HG02885 (cell line): Measurements from ENCODE around the gene ENDOV.

Experiments
- ATAC-seq: cut with Tn5 transposase; IDR thresholded peaks from one replicate; pipeline ENCODE4 v1.9.1; 2021; ENCODE audit warnings: mild to moderate bottlenecking; ENCODE audit not compliant: unreplicated experiment, poor library complexity

Gene ENDOV

GRCh38 chr17:80429356-80430275, 14.6 kb downstream of the ENDOV start:
- ATAC-seq: no peak

DNA sequence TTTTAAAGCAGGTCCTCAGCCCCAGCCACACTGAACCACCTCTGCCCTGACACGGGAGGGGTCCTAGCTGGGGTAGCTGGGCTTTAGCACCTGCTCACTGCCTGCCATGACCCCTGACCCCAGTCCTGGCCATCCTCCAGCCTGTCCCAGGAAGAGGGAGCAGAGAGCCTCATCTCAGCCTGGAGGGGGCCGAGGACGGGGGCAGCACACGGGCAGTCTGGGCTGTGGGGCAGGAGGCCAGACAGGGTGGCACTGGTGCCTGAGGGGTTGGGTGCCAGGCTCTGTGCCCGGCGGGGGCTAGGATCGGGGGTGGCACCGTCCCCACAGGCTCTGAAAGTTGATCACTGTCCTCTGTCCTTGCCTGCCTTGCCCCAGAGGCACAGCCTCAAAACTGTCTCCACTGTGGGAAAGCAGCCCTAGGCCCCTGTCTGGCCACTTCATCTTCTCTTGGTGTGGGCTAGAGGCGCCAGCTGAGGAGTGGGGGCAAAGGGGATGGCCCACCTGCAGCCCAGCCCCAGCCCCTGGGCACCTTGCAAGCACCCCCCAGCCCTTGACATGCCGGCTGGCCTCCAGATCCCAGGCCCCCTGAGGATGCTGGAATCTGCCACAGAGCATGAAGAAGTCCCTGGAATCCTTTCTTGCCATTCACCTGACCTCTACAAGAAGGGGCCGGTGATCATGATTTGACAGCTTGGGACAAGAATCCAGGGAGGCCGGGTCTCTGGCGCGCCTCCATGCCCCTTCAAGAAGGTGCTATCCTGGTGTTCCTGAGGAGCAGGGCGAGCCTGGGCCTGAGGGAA, 15.7 kb downstream of the ENDOV start:
- no peak for ATAC-seq

DNA sequence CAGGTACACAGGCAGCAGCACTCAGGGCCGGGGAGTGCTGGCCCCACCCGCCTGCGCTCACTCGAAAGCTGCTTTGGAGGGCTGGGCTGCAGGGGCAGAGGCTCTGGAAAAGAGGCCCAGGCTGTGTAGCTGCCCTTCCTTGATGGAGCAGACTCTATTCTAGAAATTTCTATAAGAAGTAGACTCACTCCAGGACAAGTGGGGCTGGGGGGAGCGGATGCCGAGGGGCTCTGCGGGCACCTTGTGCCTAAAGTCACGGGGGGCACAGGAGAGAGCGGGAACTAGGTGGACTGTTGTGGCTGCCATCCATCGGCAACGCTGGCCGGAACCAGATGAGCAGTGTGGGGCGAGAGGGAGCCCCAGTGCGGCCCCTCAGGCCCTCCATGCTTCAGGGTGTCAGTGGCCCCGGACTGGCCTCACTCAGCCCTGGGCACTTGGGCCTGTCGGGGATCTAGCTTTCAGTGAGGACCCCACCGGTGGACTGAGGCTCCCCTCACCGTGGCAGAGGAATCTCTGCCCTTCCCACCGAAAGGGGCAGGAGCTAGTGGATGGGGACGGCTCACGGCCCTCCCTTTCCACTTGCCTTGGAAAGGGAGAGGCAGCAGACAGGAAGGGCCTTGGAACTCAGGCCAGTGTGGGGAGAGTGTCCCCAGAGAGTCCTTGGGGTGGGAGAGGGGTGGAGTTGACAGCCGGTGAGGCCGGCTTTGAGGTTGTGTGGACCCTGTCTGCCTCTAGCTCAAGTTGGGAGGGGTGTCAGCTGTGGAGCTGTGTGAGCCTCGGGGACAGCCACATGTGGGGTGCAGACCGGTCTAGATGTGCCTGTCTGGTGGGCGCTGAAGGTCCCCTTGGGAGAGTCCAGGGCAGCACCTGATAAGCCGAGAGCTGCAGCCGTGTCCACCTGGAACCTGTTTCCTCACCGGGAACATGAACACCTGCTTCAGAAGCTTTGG, 16.6 kb downstream of the ENDOV start:
- ATAC-seq: no peak

- no peak for ATAC-seq
Measured at GRCh38 chr17:80432350-80432955, 17.5 kb downstream of the ENDOV start.

DNA sequence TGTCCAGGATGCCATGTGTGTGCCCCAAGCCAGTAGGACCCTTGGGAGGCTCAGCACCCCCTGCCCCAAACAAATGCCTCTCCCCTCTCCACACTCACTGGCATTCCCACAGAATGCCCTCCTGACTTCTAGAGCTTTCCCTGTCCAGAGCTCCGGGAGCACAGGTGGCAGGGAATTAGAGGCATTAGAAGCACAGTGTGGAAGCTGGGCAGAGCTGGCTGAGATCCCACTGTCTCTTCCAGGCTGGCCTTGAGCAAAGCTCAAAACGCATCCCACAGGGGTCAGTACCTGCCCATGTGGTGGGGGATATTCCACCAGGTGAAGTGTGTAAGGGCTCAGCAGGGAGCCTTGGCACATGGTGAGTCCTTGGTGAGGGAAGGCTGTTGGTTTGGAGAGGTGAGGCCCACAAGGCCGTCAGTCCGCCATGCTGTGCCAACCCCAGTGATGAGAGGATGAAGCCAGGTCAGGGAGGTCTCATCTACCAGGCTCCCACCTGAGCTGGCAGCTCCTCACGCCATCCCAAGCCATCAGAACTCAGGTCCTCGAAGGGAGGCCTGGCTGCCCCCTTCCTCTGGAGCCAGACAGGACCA, 18.1 kb downstream of the ENDOV start:
- no peak for ATAC-seq

- no peak for ATAC-seq
Measured at GRCh38 chr17:80433916-80434666, 19.1 kb downstream of the ENDOV start.

- no peak for ATAC-seq
Measured at GRCh38 chr17:80437532-80437931, 22.6 kb downstream of the ENDOV start.

DNA sequence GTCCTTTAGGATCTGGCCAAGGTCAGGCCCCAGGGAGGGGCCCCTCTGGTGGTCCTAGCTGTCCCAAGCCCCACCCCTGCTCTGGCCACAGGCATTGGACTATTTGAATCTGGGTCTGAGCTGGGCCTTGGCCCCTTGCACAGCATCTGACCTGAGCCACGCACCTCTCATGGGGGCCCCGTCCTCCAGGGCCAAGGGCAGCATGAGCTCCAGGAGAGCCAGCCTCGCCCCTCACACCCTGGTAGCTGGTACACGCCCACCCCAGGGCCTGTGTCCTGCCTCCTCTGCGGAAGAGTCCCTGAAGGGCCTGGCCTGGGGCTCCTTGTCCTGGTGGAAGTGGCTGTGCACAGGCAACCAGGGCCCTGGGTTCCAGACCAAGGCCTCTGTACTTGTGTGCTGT, 23.8 kb downstream of the ENDOV start:
- ATAC-seq: no peak

GRCh38 chr17:80439499-80439898, 24.5 kb downstream of the ENDOV start:
- ATAC-seq: no peak

GRCh38 chr17:80441133-80441578, 26.2 kb downstream of the ENDOV start:
- no peak for ATAC-seq

DNA sequence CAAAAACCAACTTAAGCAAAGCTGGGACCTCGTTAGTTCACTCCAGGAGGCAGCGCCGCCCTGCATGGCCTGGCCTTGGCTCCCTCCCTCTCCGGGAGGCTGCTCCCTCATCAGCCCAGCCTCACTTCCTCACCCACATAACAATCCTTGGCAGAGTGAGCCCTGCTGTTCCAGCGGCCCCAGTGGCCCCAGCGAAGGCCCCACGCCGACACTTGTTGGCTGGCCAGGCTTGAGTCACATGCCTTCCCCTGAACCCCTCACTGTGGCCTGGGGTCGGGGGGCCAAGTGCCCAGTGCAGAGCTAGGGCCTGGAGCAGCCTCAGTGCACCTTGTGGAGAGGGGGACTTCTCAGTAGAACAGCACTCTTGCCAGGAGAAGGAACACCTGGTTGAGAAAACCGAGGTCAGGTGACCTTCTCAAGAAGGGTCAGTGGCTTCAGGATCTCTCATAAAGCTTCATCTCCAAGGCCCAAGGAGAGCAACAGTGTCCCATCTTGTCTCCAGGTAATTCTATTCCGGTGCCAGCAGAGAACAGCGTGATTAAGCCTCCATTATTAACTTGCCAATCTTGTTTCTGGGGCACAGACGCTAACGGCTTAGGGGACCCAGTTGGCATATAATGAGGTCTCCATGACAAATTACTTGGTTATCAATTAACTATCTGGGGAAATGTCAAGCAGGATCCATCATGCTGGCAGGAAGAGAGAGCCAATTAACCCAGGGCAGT, 26.8 kb downstream of the ENDOV start:
- no peak for ATAC-seq

- no peak for ATAC-seq
Measured at GRCh38 chr17:80442323-80442659, 27.3 kb downstream of the ENDOV start.

DNA sequence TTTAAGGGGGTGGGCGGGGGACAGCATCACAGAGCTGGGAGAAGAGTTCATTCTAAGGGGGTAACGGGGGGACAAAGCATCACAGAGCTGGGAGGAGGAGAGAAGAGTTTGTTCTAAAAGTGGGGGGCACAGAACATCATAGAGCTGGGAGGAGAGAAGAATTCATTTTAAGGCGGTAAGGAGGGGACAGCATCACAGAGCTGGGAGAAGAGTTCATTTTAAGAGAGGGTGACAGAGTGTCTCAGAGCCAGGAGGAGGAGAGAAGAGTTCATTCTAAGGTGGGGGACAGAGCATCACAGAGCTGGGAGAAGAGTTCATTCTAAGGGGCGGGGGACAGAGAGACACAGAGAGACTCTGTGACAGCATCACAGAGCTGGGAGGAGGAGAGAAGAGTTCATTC, 27.8 kb downstream of the ENDOV start:
- no peak for ATAC-seq

DNA sequence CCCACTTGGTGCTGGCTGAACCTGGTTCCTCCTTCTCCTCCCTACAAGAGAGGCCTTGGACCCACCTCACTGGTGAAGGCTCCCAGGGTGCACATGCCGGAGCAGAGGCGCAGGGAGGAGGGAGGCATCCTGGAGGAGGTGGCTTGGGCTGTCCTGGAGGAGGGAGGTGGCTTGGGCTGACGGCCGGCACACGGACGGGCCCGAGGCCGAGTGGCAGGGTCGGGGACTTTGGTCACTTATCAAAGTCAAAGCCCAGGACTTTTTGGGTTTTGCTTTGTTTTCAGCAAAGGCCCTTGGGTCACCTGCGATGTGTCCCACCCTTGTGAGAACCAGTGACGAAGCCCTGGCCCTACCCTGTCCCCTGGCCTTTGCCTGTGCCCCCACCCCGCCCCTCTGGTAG, 28.5 kb downstream of the ENDOV start:
- ATAC-seq: no peak

DNA sequence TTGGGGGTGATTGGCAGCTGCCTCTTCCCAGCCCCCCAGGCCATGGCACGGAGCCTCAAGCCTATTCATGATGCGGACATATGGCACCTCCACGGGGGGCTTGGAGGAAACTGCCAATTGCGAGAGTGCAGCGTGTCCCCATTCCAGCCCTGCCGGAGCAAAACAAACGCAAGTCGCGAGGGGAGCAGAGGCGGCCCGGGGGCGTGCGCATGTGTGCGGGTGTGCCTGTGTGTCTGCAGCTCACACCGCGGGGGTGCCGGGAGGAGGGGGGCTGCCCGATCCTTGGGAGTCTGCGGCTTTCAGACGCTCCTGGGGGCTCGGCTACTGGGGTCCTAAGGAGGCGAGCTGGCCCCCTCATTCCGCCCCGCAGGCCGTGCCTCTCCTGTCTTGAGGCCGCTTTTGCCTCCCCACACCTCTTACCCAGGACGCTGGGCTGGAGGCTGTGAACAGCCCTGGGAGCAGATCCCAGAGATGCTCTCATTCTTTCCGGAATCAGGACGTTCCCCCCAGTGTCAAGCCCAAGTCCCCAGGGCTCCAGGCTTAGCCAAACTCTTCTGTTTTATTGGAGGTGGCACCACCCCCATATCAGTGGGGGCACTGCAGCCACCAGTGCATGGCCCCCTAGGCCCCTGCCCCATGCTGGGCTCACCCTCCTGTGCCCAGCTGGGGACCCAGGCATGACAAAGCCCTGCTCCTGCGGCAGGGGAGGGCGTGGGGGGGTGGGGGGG, 29.1 kb downstream of the ENDOV start:
- ATAC-seq: no peak

DNA sequence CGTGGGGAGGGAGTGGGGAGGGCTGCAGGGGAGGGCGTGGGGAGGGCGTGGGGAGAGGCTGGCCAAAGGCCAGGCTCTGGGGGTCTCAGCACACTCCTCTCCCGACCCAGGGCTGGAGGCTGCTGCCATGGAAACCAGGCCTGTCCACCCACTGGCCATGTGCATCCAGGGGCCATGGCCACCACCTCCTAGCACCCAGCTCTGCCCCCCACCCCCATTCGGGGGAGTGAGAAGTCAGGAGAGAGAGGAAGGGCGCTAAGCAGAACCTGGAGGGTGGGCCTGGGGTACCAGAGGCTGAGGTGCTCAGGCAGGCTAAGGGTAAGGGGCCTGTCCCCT, 29.6 kb downstream of the ENDOV start:
- no peak for ATAC-seq

DNA sequence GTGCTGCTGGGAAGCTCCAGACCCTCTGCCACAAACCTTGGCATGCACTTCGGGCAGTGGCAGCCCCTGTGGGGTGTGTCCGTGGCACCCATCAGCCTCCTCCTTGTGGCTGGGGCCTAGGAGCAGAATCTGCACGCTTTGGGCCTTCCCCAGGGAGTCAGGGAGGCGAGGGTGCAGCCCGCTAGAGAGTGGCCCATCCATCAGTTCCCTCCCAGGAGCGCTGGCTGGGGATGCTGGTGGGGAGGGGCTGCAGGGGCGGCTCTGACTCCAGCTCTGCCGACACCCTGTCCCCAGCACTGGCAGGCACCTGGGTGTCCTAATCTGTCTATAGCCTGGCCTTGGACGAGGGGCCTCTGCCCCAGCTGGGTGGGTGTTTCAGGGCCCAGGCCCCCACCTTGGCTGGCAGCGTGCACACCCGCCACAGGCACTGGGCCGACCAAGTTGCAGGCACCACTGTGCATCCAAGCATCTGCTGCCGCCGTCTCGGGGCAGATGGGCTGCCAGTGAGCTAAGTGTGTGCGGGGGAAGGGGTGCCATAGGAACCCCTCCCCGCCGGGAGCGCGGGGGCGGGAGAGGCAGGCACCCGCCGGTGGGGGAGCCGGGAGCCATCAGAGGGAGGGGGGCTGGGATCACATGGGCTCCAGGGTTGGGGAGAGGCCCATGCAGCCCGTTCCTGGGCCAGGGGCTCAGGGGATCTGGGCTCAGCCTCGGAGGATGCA, 30.2 kb downstream of the ENDOV start:
- no peak for ATAC-seq
